GM19452 (cell line): ENCODE results near the gene ADAMTS17.

Experiments
- ATAC-seq: cut with Tn5 transposase; IDR thresholded peaks from one replicate; pipeline ENCODE4 v1.9.1; 2021; ENCODE audit not compliant: unreplicated experiment

Gene ADAMTS17

GRCh38 chr15:100033140-100033857, 308.5 kb downstream of the ADAMTS17 start:
- ATAC-seq, result no peak

DNA sequence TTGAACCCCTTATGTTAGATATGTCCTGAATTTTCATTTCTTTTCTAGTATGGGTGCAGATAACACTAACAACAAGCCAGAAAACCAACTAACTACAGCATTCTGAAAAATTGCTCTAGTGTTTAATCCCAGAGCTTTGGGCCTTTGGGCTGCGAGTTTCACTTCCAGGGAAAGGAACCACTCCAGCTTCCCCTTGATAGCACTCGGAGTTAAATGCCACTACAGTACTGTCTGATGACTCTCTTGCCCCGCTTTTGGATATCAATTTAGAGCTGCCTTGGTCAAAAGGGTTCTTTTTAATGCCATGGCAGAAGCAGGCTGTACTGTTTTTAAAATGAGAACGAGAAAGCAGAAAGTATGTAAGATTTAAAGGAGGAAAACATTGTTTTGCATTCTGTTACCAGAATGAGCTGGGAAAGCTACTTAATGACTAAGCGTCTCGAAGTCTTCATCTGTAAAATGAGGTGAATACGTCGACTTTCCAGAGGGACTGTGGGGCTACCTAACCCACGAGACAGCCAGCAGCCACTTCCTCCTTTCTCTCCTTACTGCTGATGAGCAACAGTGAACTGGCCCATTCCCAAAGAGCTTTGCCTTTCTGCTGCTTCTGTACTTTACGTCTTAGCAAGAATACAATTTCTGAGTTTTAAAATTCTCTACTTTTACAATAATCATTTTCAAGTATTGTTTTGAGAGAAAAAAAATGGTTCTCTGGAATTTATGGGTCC, 309.3 kb downstream of the ADAMTS17 start:
- ATAC-seq, result no peak

- no peak for ATAC-seq
Observed at GRCh38 chr15:100031665-100032357, 310.0 kb downstream of the ADAMTS17 start.

- no peak for ATAC-seq
Observed at GRCh38 chr15:100030586-100031229, 311.1 kb downstream of the ADAMTS17 start.

DNA sequence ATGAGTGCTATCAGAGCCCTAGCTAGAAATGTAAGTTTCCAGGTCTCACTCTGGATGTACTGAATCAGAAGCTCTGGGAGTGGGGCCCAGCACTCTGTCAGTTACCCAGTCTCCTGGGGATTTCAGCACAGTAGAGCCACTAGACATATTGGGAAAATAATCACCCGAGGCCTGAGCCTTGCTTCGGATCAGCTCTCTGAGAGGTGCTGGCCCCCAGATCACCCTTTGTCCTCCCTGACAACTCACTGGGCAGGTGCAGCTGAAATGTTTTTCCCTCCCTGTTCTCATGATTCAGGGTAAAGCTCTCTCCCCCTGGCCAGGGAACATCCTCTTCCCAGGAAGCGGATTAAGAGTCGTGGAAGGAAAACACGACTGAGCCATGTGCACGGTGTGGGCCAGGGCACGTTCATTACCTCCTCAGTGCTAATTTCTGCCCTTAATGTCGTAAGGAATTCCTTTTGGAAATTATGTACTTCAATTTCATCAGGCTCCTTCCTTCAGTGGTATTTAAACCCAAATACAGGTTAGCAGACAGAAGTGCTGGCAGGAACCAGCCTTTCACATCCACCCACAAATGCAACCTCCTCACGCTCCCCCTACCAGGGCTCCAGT, 311.8 kb downstream of the ADAMTS17 start:
- no peak for ATAC-seq

GRCh38 chr15:100029045-100029444, 312.7 kb downstream of the ADAMTS17 start:
- ATAC-seq, result no peak

DNA sequence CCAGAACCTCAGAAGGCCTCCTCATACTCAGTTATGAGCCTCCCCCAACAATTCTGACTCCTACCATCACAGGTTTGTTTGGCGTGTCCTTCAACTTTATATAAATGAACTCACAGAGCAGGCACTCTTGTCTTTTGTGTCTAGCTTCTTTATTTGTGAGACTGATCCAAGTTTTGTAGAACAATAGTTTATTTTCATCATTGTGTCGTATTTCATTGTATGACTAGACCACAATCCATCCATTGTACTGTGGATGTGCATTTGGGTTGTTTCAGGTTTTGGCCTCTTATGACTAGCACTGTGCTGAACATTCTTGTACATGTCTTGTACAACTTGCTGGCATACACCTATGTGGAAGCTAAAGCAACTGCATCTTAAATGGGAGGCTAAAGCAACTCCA, 315.7 kb downstream of the ADAMTS17 start:
- no peak for ATAC-seq

GRCh38 chr15:100022806-100023205, 319.0 kb downstream of the ADAMTS17 start:
- ATAC-seq, result no peak

DNA sequence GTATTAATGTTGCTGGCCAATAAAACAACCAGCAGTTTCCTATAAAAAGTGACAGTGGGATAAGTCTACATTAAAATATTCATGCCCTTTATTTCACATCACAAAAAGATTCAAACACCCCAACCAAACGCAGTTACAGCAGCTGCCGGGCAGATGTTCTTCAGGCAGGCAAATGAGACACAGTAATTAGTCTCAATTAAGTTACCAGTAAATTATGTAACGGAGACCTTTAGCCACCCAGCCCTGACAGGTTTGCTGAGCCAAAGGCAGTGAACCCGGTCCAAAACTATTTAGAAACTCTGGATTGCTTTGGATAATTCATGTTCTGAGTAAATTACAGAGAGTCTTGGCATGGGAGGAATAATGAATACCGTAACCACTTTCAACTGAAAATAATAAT, 319.4 kb downstream of the ADAMTS17 start:
- no peak for ATAC-seq

GRCh38 chr15:100021653-100022052, 320.1 kb downstream of the ADAMTS17 start:
- ATAC-seq, result no peak

DNA sequence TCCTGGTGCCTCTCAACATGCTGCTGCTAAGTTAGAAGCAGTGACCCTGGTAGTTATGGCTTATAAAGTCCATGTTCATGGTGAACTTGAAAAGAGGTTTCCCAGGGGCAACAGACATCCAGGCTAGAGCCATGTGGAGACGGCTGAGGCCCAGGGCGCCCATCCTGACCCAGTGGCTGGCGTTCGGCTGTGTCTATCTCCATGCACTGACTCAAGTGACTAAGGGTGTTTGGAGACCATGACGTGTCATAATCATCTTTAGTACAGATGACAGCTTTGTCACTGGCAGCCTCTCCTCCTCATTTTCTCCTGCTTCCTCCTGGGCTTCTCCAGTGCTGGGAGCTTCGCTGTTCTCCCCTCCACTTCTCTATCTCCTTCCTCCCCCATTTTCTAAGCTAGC, 321.2 kb downstream of the ADAMTS17 start:
- ATAC-seq, result no peak

- no peak for ATAC-seq
Observed at GRCh38 chr15:100020189-100020588, 321.6 kb downstream of the ADAMTS17 start.

DNA sequence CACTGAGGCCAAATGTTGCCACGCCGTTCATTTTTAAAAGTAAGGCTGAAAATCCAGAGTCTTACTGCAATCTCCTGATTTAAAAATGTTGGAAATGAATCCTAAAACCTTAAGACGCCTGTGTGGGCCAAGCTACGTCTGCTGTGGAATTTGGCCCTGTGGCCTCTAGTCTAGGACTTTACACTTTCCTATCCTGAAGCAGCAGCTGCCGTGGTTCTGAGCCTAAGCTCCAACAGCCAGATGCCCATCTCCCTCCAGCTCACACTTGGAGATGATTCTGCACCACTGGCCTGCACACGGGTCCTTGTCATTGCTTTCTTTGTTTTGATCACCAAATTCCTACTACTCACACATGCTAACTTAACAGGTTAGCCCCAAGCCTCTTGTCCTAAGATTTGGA, 322.2 kb downstream of the ADAMTS17 start:
- no peak for ATAC-seq

DNA sequence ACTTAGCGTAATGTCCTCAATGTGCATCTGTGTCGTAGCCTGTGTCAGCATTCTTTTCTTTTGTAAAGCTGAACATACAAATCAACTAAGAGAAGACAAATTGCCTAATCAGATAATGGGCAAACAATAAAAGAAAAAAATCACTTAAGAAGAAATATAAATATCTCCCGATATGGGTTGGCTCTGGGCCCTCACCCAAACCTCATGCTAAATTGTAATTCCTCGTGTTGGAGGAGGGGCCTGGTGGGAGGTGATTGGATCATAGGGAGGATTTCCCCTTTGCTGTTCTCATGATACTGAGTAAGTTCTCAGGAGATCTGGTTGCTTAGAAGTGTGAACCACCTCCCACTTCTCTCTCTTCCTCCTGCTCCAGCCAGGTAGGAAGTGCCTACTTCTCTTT, 323.6 kb downstream of the ADAMTS17 start:
- no peak for ATAC-seq

- ATAC-seq, result no peak
Observed at GRCh38 chr15:100017140-100017539, 324.6 kb downstream of the ADAMTS17 start.

- ATAC-seq, result no peak
Observed at GRCh38 chr15:100016632-100017031, 325.1 kb downstream of the ADAMTS17 start.

DNA sequence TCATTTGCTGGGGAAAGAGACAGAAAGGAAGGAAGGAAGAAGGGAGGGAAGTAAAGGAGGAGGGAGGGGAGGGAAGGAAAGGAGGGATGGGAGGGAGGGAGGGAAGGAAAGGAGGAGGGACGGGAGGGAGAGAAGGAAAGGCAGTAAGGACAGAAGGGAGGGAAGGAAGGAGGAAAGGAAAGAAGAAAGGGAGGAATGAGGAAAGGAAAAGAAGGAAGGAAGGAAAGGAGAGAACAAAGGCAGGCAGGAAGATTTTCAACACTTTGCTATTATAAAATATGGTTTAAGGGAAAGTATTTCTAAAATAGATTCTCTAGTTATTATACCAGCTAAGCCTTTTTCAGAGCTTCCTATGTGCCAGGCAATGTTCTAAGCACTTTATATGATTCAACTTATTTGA, 330.5 kb downstream of the ADAMTS17 start:
- ATAC-seq, result no peak

- ATAC-seq, result no peak
Observed at GRCh38 chr15:100009372-100009771, 332.4 kb downstream of the ADAMTS17 start.

- no peak for ATAC-seq
Observed at GRCh38 chr15:100008258-100008657, 333.5 kb downstream of the ADAMTS17 start.

- no peak for ATAC-seq
Observed at GRCh38 chr15:100007609-100008008, 334.2 kb downstream of the ADAMTS17 start.

DNA sequence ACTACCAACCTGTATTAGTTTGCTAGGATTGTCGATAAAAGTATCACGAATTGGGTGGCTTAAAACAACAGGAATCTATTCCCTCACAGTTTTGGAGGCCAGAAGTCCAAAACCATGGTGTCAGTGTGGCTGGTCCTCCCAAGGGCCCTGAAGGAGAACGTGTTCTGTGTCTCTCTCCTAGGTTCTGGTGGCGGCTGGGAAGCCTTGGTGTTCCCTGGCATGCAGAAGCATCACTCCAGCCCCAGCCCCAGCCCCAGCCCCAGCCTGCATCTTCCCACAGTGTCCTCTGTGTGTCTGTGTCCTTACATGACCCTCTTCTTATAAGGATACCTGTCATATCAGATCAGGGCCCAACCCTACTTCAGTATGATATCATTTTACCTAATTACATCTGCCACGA, 336.1 kb downstream of the ADAMTS17 start:
- ATAC-seq, result no peak
